Stimulated activated naive CD8-positive, alpha-beta T cell treated with anti-CD3 and anti-CD28 coated beads, Interleukin-15, amount 100 ng/mL, for 72 hours (primary cell): ENCODE results near the gene TSPAN11.

ENCODE experiments used
- ATAC-seq: fragments of 150-1000 bp; cut with Tn5 transposase; 2 replicates; pipeline ENCODE4 v1.10.0; 2021; ENCODE audit warnings: mild to moderate bottlenecking, moderate library complexity
- DNase-seq, 2 donors: peaks; one replicate each; pipeline ENCODE4 v3.0.0; 2021 to 2022
- H3K27ac Mint-ChIP-seq, 2 donors: one replicate each; pipeline ENCODE4 v1.8.0; 2022; ENCODE audit warnings: mild to moderate bottlenecking in 2 of 2, mixed read lengths in 2 of 2, moderate library complexity in 2 of 2
- H3K27me3 Mint-ChIP-seq: one replicate; pipeline ENCODE4 v1.8.0; 2022; ENCODE audit warnings: mixed read lengths
- H3K4me1 Mint-ChIP-seq: one replicate; pipeline ENCODE4 v1.8.0; 2022; ENCODE audit warnings: mild to moderate bottlenecking, mixed read lengths
- H3K4me3 Mint-ChIP-seq, 2 donors: one replicate each; pipeline ENCODE4 v1.8.0; 2022; ENCODE audit warnings: mild to moderate bottlenecking in 2 of 2, mixed read lengths in 2 of 2, moderate library complexity in 1 of 2
- H3K9me3 Mint-ChIP-seq, 2 donors: one replicate each; pipeline ENCODE4 v1.8.0; 2022; ENCODE audit warnings: mixed read lengths in 2 of 2

Gene TSPAN11

GRCh38 chr12:30902596-30902995, 24.0 kb upstream of the TSPAN11 start:
- H3K4me1 Mint-ChIP-seq = no peaks in the 10 kb centered on the region
- DNase-seq (no peak), ATAC-seq (no peak)
- H3K9me3 Mint-ChIP-seq = no peaks in the 10 kb centered on the region
- H3K27me3 Mint-ChIP-seq = peaks cover 16% of the 10 kb centered on the region
- no peak overlapping the region for H3K4me3 Mint-ChIP-seq
- H3K27ac Mint-ChIP-seq = no peak overlapping the region

GRCh38 chr12:30905463-30906009, 21.0 kb upstream of the TSPAN11 start:
- no peak overlapping the region for H3K27ac Mint-ChIP-seq

GRCh38 chr12:30908076-30908721, 18.3 kb upstream of the TSPAN11 start:
- ATAC-seq = no peak
- H3K27ac Mint-ChIP-seq = no peak overlapping the region
- H3K27me3 Mint-ChIP-seq = peaks cover 12% of the 10 kb centered on the region
- DNase-seq = no peak
- no peak overlapping the region for H3K4me3 Mint-ChIP-seq
- H3K9me3 Mint-ChIP-seq = no peaks in the 10 kb centered on the region
- H3K4me1 Mint-ChIP-seq = no peaks in the 10 kb centered on the region

More at GRCh38 chr12:30905463-30906009, 21.0 kb upstream of the TSPAN11 start:
- peaks cover 15% of the 10 kb centered on the region for H3K27me3 Mint-ChIP-seq
- no peaks in the 10 kb centered on the region for H3K9me3 Mint-ChIP-seq
- no peak for DNase-seq
- ATAC-seq = no peak
- no peaks in the 10 kb centered on the region for H3K4me1 Mint-ChIP-seq
- H3K4me3 Mint-ChIP-seq = no peak overlapping the region

- no peak overlapping the region for H3K27ac Mint-ChIP-seq
- peaks cover 15% of the 10 kb centered on the region for H3K27me3 Mint-ChIP-seq
- H3K4me3 Mint-ChIP-seq = no peak overlapping the region
- ATAC-seq (no peak), DNase-seq (no peak)
- no peaks in the 10 kb centered on the region for H3K9me3 Mint-ChIP-seq
- no peaks in the 10 kb centered on the region for H3K4me1 Mint-ChIP-seq
Measured at GRCh38 chr12:30908722-30909348, 17.7 kb upstream of the TSPAN11 start.

- no peak for ATAC-seq
- no peak overlapping the region for H3K27ac Mint-ChIP-seq
- no peaks in the 10 kb centered on the region for H3K4me1 Mint-ChIP-seq
- no peak overlapping the region for H3K4me3 Mint-ChIP-seq
- H3K27me3 Mint-ChIP-seq = peaks cover 21% of the 10 kb centered on the region
- no peak for DNase-seq
- no peaks in the 10 kb centered on the region for H3K9me3 Mint-ChIP-seq
Measured at GRCh38 chr12:30909349-30910037, 17.1 kb upstream of the TSPAN11 start.

- Mint-ChIP-seq H3K9me3 (no peaks in the 10 kb centered on the region), H3K27ac (no peak overlapping the region), H3K4me1 (no peaks in the 10 kb centered on the region), H3K4me3 (no peak overlapping the region), H3K27me3 (peaks cover 21% of the 10 kb centered on the region)
- DNase-seq (no peak), ATAC-seq (no peak)
Measured at GRCh38 chr12:30910038-30910350, 16.6 kb upstream of the TSPAN11 start.

- peaks cover 22% of the 10 kb centered on the region for H3K27me3 Mint-ChIP-seq
- no peaks in the 10 kb centered on the region for H3K4me1 Mint-ChIP-seq
- H3K9me3 Mint-ChIP-seq = no peaks in the 10 kb centered on the region
- DNase-seq (no peak), ATAC-seq (no peak)
- H3K27ac Mint-ChIP-seq = no peak overlapping the region
- H3K4me3 Mint-ChIP-seq = no peak overlapping the region
Measured at GRCh38 chr12:30911207-30911606, 15.3 kb upstream of the TSPAN11 start.

GRCh38 chr12:30913323-30913722, 13.2 kb upstream of the TSPAN11 start:
- Mint-ChIP-seq H3K4me1 (no peaks in the 10 kb centered on the region), H3K27ac (no peak overlapping the region), H3K4me3 (no peak overlapping the region), H3K27me3 (peaks cover 28% of the 10 kb centered on the region), H3K9me3 (no peaks in the 10 kb centered on the region)
- ATAC-seq (no peak), DNase-seq (no peak)

GRCh38 chr12:30914986-30915591, 11.5 kb upstream of the TSPAN11 start:
- Mint-ChIP-seq H3K4me1 (no peaks in the 10 kb centered on the region), H3K27me3 (peaks cover 16% of the 10 kb centered on the region), H3K27ac (no peak overlapping the region), H3K4me3 (no peak overlapping the region), H3K9me3 (no peaks in the 10 kb centered on the region)
- no peak for DNase-seq
- ATAC-seq = no peak

- Mint-ChIP-seq H3K9me3 (no peaks in the 10 kb centered on the region), H3K4me3 (no peak overlapping the region), H3K27ac (no peak overlapping the region), H3K4me1 (peaks cover 6% of the 10 kb centered on the region), H3K27me3 (peaks cover 48% of the 10 kb centered on the region)
- ATAC-seq (no peak), DNase-seq (no peak)
Measured at GRCh38 chr12:30923057-30923456, 3.5 kb upstream of the TSPAN11 start.

GRCh38 chr12:30925607-30926242, 823 bp upstream of the TSPAN11 start:
- H3K9me3 Mint-ChIP-seq = no peaks in the 10 kb centered on the region
- H3K27me3 Mint-ChIP-seq = peaks cover 74% of the 10 kb centered on the region
- no peak overlapping the region for H3K27ac Mint-ChIP-seq
- no peak for DNase-seq
- H3K4me1 Mint-ChIP-seq = peaks cover 6% of the 10 kb centered on the region
- no peak for ATAC-seq
- peak overlapping the region in 1 of 2 donors; percentile 36 for H3K4me3 Mint-ChIP-seq

- ATAC-seq (no peak), DNase-seq (no peak)
- Mint-ChIP-seq H3K27ac (peak overlapping the region in 1 of 2 donors; percentile 65), H3K4me1 (peaks cover 6% of the 10 kb centered on the region), H3K4me3 (no peak overlapping the region), H3K9me3 (no peaks in the 10 kb centered on the region), H3K27me3 (peaks cover 74% of the 10 kb centered on the region)
Measured at GRCh38 chr12:30927222-30927611, 669 bp downstream of the TSPAN11 start.

- ATAC-seq = no peak
- Mint-ChIP-seq H3K4me3 (no peak overlapping the region), H3K9me3 (no peaks in the 10 kb centered on the region), H3K27ac (no peak overlapping the region), H3K27me3 (peaks cover 76% of the 10 kb centered on the region), H3K4me1 (peaks cover 6% of the 10 kb centered on the region)
- DNase-seq = no peak
Measured at GRCh38 chr12:30928356-30929244, 2.1 kb downstream of the TSPAN11 start.

- Mint-ChIP-seq H3K4me1 (peaks cover 6% of the 10 kb centered on the region), H3K27me3 (peaks cover 62% of the 10 kb centered on the region), H3K27ac (no peak overlapping the region), H3K4me3 (no peak overlapping the region), H3K9me3 (no peaks in the 10 kb centered on the region)
- no peak for DNase-seq
- ATAC-seq = no peak
Measured at GRCh38 chr12:30930238-30930637, 3.7 kb downstream of the TSPAN11 start.

- no peaks in the 10 kb centered on the region for H3K9me3 Mint-ChIP-seq
- H3K27me3 Mint-ChIP-seq = peaks cover 57% of the 10 kb centered on the region
- H3K4me1 Mint-ChIP-seq = peaks cover 6% of the 10 kb centered on the region
- no peak overlapping the region for H3K4me3 Mint-ChIP-seq
- no peak overlapping the region for H3K27ac Mint-ChIP-seq
- ATAC-seq = no peak
- DNase-seq = no peak
Measured at GRCh38 chr12:30930641-30931040, 4.1 kb downstream of the TSPAN11 start.
